Measurements from ENCODE around the gene BCL2.

Gene BCL2

DNA sequence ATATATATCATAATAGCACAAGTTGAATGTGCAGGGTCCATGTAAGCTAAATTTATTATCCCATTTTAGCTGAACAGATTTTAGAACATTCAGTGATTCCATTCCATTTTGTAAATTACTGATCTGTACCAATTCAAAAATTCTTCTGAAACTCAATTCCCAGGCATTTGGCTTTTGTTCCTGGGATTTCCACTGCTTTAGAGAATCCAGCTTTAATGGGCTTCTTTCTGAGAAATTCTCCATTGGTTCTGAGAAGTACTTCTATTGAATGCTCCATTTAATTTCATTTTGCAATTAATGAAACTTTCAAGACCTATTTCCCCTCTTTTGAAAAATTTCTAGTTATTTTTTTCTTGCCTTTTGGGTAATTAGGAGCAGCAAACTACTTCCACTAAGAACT, 36.8 kb downstream of the BCL2 start:
- Histone ChIP-seq H3K4me1 (ENCODE audit: low read length) (peaks cover 80% of the 10 kb centered on the region), H3K36me3 (replicated peaks; ENCODE audit: low read depth, low read length) (peaks cover 73% of the 10 kb centered on the region), H3K27me3 (ENCODE audit: low read depth, low read length) (no peaks in the 10 kb centered on the region), H3K4me2 (ENCODE audit: low read length) (no peak overlapping the region), H3K79me2 (ENCODE audit: low read length) (peaks cover 100% of the 10 kb centered on the region), H3K9ac (ENCODE audit: low read length) (no peak overlapping the region), H3K9me3 (ENCODE audit: insufficient read depth, low read length) (no peaks in the 10 kb centered on the region), H3K27ac (ENCODE audit: low read length) (no peak overlapping the region), H2AFZ (ENCODE audit: low read depth, low read length) (no peak overlapping the region), H3K4me3 (ENCODE audit: low read length) (no peak overlapping the region), H4K20me1 (ENCODE audit: insufficient read depth, low read length) (peaks cover 91% of the 10 kb centered on the region)
- TF ChIP-seq, protein P1, sequence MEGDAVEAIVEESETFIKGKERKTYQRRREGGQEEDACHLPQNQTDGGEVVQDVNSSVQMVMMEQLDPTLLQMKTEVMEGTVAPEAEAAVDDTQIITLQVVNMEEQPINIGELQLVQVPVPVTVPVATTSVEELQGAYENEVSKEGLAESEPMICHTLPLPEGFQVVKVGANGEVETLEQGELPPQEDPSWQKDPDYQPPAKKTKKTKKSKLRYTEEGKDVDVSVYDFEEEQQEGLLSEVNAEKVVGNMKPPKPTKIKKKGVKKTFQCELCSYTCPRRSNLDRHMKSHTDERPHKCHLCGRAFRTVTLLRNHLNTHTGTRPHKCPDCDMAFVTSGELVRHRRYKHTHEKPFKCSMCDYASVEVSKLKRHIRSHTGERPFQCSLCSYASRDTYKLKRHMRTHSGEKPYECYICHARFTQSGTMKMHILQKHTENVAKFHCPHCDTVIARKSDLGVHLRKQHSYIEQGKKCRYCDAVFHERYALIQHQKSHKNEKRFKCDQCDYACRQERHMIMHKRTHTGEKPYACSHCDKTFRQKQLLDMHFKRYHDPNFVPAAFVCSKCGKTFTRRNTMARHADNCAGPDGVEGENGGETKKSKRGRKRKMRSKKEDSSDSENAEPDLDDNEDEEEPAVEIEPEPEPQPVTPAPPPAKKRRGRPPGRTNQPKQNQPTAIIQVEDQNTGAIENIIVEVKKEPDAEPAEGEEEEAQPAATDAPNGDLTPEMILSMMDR (IDR thresholded peaks at IDR 0.05; ENCODE audit: low read depth, low read length): no peak
- no peak for TF ChIP-seq EZH2phosphoT487 (IDR thresholded peaks at IDR 0.05; ENCODE audit: low read depth)

DNA sequence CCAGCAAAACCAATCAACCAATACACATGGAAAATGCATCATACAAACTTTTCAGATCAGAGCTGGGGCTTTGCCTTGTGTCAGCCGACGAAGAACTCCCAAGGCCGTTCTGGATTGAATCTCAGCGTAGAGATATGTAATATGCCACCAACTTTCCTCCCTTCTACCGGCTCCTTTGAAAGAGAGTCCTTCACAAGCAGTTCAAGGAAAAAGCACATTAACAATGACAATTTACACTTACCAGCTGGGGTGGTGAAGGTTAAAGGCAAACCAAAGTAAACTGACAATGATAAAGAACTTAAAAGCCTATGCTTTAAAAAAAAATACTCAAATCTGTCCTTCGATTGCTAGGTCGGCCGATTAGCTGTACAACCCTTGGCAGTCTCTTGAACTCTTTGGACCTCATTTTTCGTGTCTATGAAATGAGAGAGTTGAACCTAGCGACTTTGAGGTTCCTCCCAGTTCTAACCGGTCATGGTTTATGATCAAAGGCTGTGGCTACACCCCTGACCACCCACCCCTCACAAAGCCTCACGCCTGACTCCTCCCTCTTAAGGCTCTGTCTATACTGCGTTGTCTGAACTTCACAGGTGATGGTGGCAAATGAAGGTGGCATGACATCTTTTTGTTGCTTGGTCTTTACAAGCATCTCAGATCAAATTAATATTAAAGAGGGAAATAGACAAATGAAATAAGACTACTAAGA, 46.2 kb downstream of the BCL2 start:
- H3K36me3 ChIP-seq (replicated peaks; ENCODE audit: low read depth, low read length): peaks cover 80% of the 10 kb centered on the region
- no peak overlapping the region for H3K9ac ChIP-seq (ENCODE audit: low read length)
- peaks cover 98% of the 10 kb centered on the region for H4K20me1 ChIP-seq (ENCODE audit: insufficient read depth, low read length)
- no peak overlapping the region for H3K4me2 ChIP-seq (ENCODE audit: low read length)
- H3K27me3 ChIP-seq (ENCODE audit: low read depth, low read length): no peaks in the 10 kb centered on the region
- no peak overlapping the region for H3K4me3 ChIP-seq (ENCODE audit: low read length)
- peaks cover 97% of the 10 kb centered on the region for H3K79me2 ChIP-seq (ENCODE audit: low read length)
- no peak overlapping the region for H3K27ac ChIP-seq (ENCODE audit: low read length)
- TF ChIP-seq, protein P1 (IDR thresholded peaks at IDR 0.05; ENCODE audit: low read depth, low read length): no peak
- TF ChIP-seq EZH2phosphoT487 (IDR thresholded peaks at IDR 0.05; ENCODE audit: low read depth): no peak
- peaks cover 34% of the 10 kb centered on the region for H3K4me1 ChIP-seq (ENCODE audit: low read length)
- no peak overlapping the region for H2AFZ ChIP-seq (ENCODE audit: low read depth, low read length)
- no peaks in the 10 kb centered on the region for H3K9me3 ChIP-seq (ENCODE audit: insufficient read depth, low read length)

DNA sequence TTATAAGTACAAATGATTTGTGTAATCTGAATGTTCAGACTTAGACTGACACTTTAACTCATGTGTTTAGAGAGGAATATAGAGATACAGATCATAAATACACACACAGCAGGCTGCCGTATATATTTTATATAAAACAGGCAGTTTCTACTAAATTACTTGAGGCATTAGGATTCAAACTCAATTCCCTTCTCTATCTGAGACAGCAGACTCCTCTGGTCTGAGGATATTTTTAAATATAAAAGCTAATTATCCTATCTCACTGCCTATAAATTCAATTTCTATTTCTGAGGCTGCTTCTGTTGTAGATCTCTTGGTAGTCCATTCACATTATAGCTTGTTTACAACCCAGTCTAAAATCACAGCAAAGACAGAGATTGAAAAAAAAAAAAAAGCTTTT, 46.9 kb downstream of the BCL2 start:
- Histone ChIP-seq H3K4me3 (ENCODE audit: low read length) (no peak overlapping the region), H3K9me3 (ENCODE audit: insufficient read depth, low read length) (no peaks in the 10 kb centered on the region), H3K27me3 (ENCODE audit: low read depth, low read length) (no peaks in the 10 kb centered on the region), H3K36me3 (replicated peaks; ENCODE audit: low read depth, low read length) (peaks cover 75% of the 10 kb centered on the region), H4K20me1 (ENCODE audit: insufficient read depth, low read length) (peaks cover 98% of the 10 kb centered on the region), H3K9ac (ENCODE audit: low read length) (no peak overlapping the region), H3K27ac (ENCODE audit: low read length) (no peak overlapping the region), H2AFZ (ENCODE audit: low read depth, low read length) (no peak overlapping the region), H3K4me2 (ENCODE audit: low read length) (no peak overlapping the region), H3K79me2 (ENCODE audit: low read length) (peaks cover 97% of the 10 kb centered on the region), H3K4me1 (ENCODE audit: low read length) (peaks cover 34% of the 10 kb centered on the region)
- no peak for TF ChIP-seq EZH2phosphoT487 (IDR thresholded peaks at IDR 0.05; ENCODE audit: low read depth)
- TF ChIP-seq, protein P1 (IDR thresholded peaks at IDR 0.05; ENCODE audit: low read depth, low read length): no peak

DNA sequence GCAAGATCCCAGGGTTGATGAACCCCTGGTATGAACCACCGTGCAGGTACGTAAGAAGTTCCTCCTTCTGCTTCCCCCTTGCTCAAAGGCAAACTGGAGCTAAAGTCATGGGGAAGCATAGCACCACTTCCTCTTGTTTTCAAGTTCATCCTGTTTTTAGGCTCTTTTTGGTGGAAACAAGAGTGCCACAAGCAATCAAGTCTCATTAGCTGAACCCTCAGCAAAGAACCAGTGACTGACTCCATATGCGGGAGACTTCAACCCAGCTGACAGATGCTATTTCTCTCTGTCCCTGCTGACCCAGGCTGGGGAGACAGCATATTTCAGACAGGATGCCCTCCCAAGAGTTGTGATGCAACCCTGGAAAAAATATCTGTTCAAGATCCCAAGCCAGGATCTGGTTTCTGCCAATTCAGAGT, 47.7 kb downstream of the BCL2 start:
- TF ChIP-seq, protein P1 (IDR thresholded peaks at IDR 0.05; ENCODE audit: low read depth, low read length): no peak
- no peak for TF ChIP-seq EZH2phosphoT487 (IDR thresholded peaks at IDR 0.05; ENCODE audit: low read depth)
- H3K9me3 ChIP-seq (ENCODE audit: insufficient read depth, low read length): no peaks in the 10 kb centered on the region
- H3K4me2 ChIP-seq (ENCODE audit: low read length): peak overlapping the region; percentile 28
- H3K4me1 ChIP-seq (ENCODE audit: low read length): peaks cover 39% of the 10 kb centered on the region
- H3K79me2 ChIP-seq (ENCODE audit: low read length): peaks cover 97% of the 10 kb centered on the region
- H3K9ac ChIP-seq (ENCODE audit: low read length): no peak overlapping the region
- H2AFZ ChIP-seq (ENCODE audit: low read depth, low read length): no peak overlapping the region
- H3K36me3 ChIP-seq (replicated peaks; ENCODE audit: low read depth, low read length): peaks cover 77% of the 10 kb centered on the region
- peaks cover 98% of the 10 kb centered on the region for H4K20me1 ChIP-seq (ENCODE audit: insufficient read depth, low read length)
- H3K27me3 ChIP-seq (ENCODE audit: low read depth, low read length): no peaks in the 10 kb centered on the region
- no peak overlapping the region for H3K27ac ChIP-seq (ENCODE audit: low read length)
- H3K4me3 ChIP-seq (ENCODE audit: low read length): no peak overlapping the region
